ENCODE results near the gene COQ8A.

The COQ8A gene

GRCh38 chr1:226945106-226945857, 5.2 kb downstream of the COQ8A start:
- H3K4me1 ChIP-seq (ENCODE audit: insufficient read depth, low read length): peaks cover 22% of the 10 kb centered on the region
- no peak overlapping the region for H3K4me3 ChIP-seq (ENCODE audit: low read depth in 1 of 2, low read length in 2 of 2)
- H3K4me2 ChIP-seq (ENCODE audit: insufficient read depth, low read length): no peak overlapping the region
- ATAC-seq (ENCODE audit: insufficient read depth, low read depth): no peak
- no peak overlapping the region for H3K9ac ChIP-seq (ENCODE audit: low read depth, low read length)
- H2AFZ ChIP-seq (ENCODE audit: low read depth, low read length): no peak overlapping the region
- H3K36me3 ChIP-seq (ENCODE audit: insufficient read depth, low read length): no peaks in the 10 kb centered on the region
- DNase-seq: no peak
- H3K79me2 ChIP-seq (ENCODE audit: insufficient read depth, low read length): peaks cover 75% of the 10 kb centered on the region
- H3K9me3 ChIP-seq (ENCODE audit: insufficient read depth, low read length, severe bottlenecking): no peaks in the 10 kb centered on the region
- no peaks in the 10 kb centered on the region for H3K27me3 ChIP-seq (ENCODE audit: insufficient read depth, low read length, poor library complexity)
- no peak overlapping the region for H3K27ac ChIP-seq (ENCODE audit: low read length)
- TF ChIP-seq EZH2 (IDR thresholded peaks at IDR 0.05; ENCODE audit: borderline replicate concordance, low read depth, low read length, severe bottlenecking): no peak
- TF ChIP-seq CTCF (IDR thresholded peaks at IDR 0.05; ENCODE audit: borderline replicate concordance, extremely low read depth, low read length, poor library complexity, severe bottlenecking): no peak
- peaks cover 19% of the 10 kb centered on the region; the same call in 1 of the 2 replicates for H4K20me1 ChIP-seq (ENCODE audit: insufficient read depth, low read length)

DNA sequence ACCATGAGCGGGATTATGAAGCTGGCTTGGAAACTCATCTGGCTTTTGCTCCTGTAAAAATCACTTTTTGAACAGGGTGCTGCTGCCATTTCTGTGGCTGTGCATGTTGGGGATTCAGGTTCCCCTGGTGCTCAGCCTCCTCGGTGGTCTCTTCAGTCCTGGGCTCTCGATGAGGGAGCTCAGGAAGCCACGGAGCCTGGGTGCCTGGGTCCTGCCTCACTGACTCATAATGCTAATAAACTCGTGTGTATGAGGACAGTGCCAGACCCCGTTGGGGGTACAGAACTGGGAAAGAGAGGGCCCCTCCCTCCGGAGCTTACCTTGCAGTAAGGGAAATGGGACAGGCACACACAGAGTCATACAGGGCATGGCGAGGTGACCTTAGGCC, 5.8 kb downstream of the COQ8A start:
- TF ChIP-seq CTCF (IDR thresholded peaks at IDR 0.05; ENCODE audit: borderline replicate concordance, extremely low read depth, low read length, poor library complexity, severe bottlenecking) (no peak), EZH2 (IDR thresholded peaks at IDR 0.05; ENCODE audit: borderline replicate concordance, low read depth, low read length, severe bottlenecking) (no peak)
- Histone ChIP-seq H3K9me3 (ENCODE audit: insufficient read depth, low read length, severe bottlenecking) (no peaks in the 10 kb centered on the region), H3K27me3 (ENCODE audit: insufficient read depth, low read length, poor library complexity) (no peaks in the 10 kb centered on the region), H3K36me3 (ENCODE audit: insufficient read depth, low read length) (no peaks in the 10 kb centered on the region), H4K20me1 (ENCODE audit: insufficient read depth, low read length) (peaks cover 20% of the 10 kb centered on the region; the same call in 1 of the 2 replicates), H3K4me1 (ENCODE audit: insufficient read depth, low read length) (peaks cover 17% of the 10 kb centered on the region), H2AFZ (ENCODE audit: low read depth, low read length) (no peak overlapping the region), H3K4me3 (ENCODE audit: low read depth in 1 of 2, low read length in 2 of 2) (no peak overlapping the region), H3K4me2 (ENCODE audit: insufficient read depth, low read length) (no peak overlapping the region), H3K79me2 (ENCODE audit: insufficient read depth, low read length) (peaks cover 71% of the 10 kb centered on the region), H3K27ac (ENCODE audit: low read length) (no peak overlapping the region), H3K9ac (ENCODE audit: low read depth, low read length) (no peak overlapping the region)
- DNase-seq: no peak
- ATAC-seq (ENCODE audit: insufficient read depth, low read depth): no peak

GRCh38 chr1:226946285-226946684, 6.2 kb downstream of the COQ8A start:
- Histone ChIP-seq H3K27ac (ENCODE audit: low read length) (no peak overlapping the region), H3K9ac (ENCODE audit: low read depth, low read length) (no peak overlapping the region), H3K79me2 (ENCODE audit: insufficient read depth, low read length) (peaks cover 67% of the 10 kb centered on the region), H4K20me1 (ENCODE audit: insufficient read depth, low read length) (peaks cover 20% of the 10 kb centered on the region; the same call in 1 of the 2 replicates), H3K9me3 (ENCODE audit: insufficient read depth, low read length, severe bottlenecking) (no peaks in the 10 kb centered on the region), H3K4me1 (ENCODE audit: insufficient read depth, low read length) (peaks cover 12% of the 10 kb centered on the region), H3K36me3 (ENCODE audit: insufficient read depth, low read length) (no peaks in the 10 kb centered on the region), H3K4me3 (ENCODE audit: low read depth in 1 of 2, low read length in 2 of 2) (no peak overlapping the region), H3K27me3 (ENCODE audit: insufficient read depth, low read length, poor library complexity) (no peaks in the 10 kb centered on the region), H2AFZ (ENCODE audit: low read depth, low read length) (no peak overlapping the region), H3K4me2 (ENCODE audit: insufficient read depth, low read length) (no peak overlapping the region)
- DNase-seq: no peak
- TF ChIP-seq EZH2 (IDR thresholded peaks at IDR 0.05; ENCODE audit: borderline replicate concordance, low read depth, low read length, severe bottlenecking) (no peak), CTCF (IDR thresholded peaks at IDR 0.05; ENCODE audit: borderline replicate concordance, extremely low read depth, low read length, poor library complexity, severe bottlenecking) (no peak)
- ATAC-seq (ENCODE audit: insufficient read depth, low read depth): no peak

All from DND-41 (cell line).